OCI-LY7 (cell line): ENCODE measurements around the gene TBC1D1.

ENCODE experiments used
- EZH2phosphoT487 ChIP-seq: fragments of 200-600 bp; sonication (generic); IDR thresholded peaks from 2 replicates; pipeline ENCODE4 v1.6.1; 2018; ENCODE audit warnings: low read depth, borderline replicate concordance, mild to moderate bottlenecking, mixed run types, antibody characterized with exemption, low read length, moderate library complexity, mixed read lengths
- TF ChIP-seq, protein P1 (sequence below): fragments of 200-600 bp; sonication (generic); conservative IDR thresholded peaks from 2 replicates; pipeline ENCODE4 v1.5.1; 2014; ENCODE audit warnings: mild to moderate bottlenecking, antibody characterized with exemption, low read length, moderate library complexity, mixed read lengths

DNA sequence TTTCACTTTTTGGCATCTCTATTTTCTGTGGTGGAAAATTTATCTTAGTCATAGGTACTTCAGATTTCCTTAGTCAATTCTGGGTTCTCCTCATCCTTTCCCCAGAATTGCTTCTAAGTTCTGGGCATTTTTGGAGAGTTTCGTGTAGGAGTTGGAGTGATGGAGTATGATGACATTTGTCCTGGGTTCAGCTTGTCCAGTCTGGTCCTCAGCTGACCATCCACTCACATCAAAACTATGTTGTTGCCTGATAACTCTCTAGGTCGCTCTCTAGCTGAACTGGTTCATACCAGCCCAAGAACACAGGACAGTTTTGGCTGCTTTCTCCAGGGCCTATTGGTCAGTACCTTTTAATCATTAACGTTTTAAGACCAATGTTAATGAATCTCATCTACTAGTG lies 82.6 kb downstream of the TBC1D1 start:
- TF ChIP-seq, protein P1, sequence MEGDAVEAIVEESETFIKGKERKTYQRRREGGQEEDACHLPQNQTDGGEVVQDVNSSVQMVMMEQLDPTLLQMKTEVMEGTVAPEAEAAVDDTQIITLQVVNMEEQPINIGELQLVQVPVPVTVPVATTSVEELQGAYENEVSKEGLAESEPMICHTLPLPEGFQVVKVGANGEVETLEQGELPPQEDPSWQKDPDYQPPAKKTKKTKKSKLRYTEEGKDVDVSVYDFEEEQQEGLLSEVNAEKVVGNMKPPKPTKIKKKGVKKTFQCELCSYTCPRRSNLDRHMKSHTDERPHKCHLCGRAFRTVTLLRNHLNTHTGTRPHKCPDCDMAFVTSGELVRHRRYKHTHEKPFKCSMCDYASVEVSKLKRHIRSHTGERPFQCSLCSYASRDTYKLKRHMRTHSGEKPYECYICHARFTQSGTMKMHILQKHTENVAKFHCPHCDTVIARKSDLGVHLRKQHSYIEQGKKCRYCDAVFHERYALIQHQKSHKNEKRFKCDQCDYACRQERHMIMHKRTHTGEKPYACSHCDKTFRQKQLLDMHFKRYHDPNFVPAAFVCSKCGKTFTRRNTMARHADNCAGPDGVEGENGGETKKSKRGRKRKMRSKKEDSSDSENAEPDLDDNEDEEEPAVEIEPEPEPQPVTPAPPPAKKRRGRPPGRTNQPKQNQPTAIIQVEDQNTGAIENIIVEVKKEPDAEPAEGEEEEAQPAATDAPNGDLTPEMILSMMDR, result no peak
- no peak for TF ChIP-seq EZH2phosphoT487
